Gastrocnemius medialis (tissue), 4 donors: ENCODE measurements around the gene MCUR1. TPM values are rescaled to one million over a fixed set of nuclear protein-coding genes. Genes with fewer than 3 reads are reported as not detected.

Experiments used
- ATAC-seq, 2 donors: fragments of 150-250 bp; one replicate each; pipeline ENCODE4 v1.9.1; 2016
- DNase-seq, 2 donors: peaks; one replicate each; pipeline ENCODE4 v3.0.0-alpha.2; 2019
- H3K27ac ChIP-seq, 4 donors: fragments of 200-600 bp; sonication (generic); 1 replicate in 1 of 4; 2 replicates in 3 of 4; pipeline ENCODE4 v1.5.1; 2016 to 2018; ENCODE audit warnings: mild to moderate bottlenecking in 2 of 4, moderate library complexity in 1 of 4
- H3K27me3 ChIP-seq, 3 donors: fragments of 200-600 bp; sonication (generic) in 2 of 3; 1 replicate in 1 of 3; 2 replicates in 2 of 3; pipeline versions ENCODE4 v1.5.1 to v1.6.0; 2016 to 2019; ENCODE audit warnings: mild to moderate bottlenecking in 1 of 3, moderate library complexity in 1 of 3
- H3K36me3 ChIP-seq, 2 donors: fragments of 200-600 bp; sonication (generic) in 1 of 2; one replicate each; pipeline ENCODE4 v1.5.1; 2017 to 2018
- H3K4me1 ChIP-seq, 2 donors: fragments of 200-600 bp; sonication (generic) in 1 of 2; one replicate each; pipeline ENCODE4 v1.5.1; 2016 to 2017; ENCODE audit warnings: mild to moderate bottlenecking in 2 of 2
- H3K4me3 ChIP-seq, 4 donors: fragments of 200-600 bp; sonication (generic) in 3 of 4; 1 replicate in 1 of 4; 2 replicates in 3 of 4; pipeline ENCODE4 v1.5.1; 2016 to 2019; ENCODE audit warnings: mild to moderate bottlenecking in 2 of 4
- H3K9me3 ChIP-seq, 3 donors: fragments of 200-600 bp; sonication (generic) in 2 of 3; 1 replicate in 1 of 3; 2 replicates in 2 of 3; pipeline ENCODE4 v1.5.1; 2016 to 2019
- CTCF ChIP-seq, 5 experiments: fragments of 450-650 bp in 3 of 5; fragments of 200-600 bp in 2 of 5; sonication (generic) in 2 of 5; IDR thresholded peaks in 4 of 5; conservative IDR thresholded peaks in 1 of 5; 1 replicate in 4 of 5; 2 replicates in 1 of 5; pipeline ENCODE4 v1.5.1; 2016 to 2019; ENCODE audit warnings: antibody characterized with exemption in 5 of 5, mild to moderate bottlenecking in 3 of 5, moderate library complexity in 3 of 5
- POLR2A ChIP-seq, 2 donors: fragments of 450-650 bp; IDR thresholded peaks; one replicate each; pipeline ENCODE4 v1.6.1; 2017; ENCODE audit warnings: antibody characterized with exemption in 2 of 2, mild to moderate bottlenecking in 2 of 2, moderate library complexity in 2 of 2
- in situ Hi-C, 4 donors: fragments of 200-750 bp; cut with MboI; loops; one replicate each; pipeline versions ENCODE4 v1.15.0 to v1.8.0; 2017; ENCODE audit warnings: low sequenced_read_pairs in 4 of 4
- intact Hi-C: fragments of 100-400 bp; cut with DNase I; formaldehyde crosslinking; loops from one replicate; pipeline ENCODE4 v1.15.1; 2023; ENCODE audit warnings: low total_unique reads
- total RNA-seq, 4 donors: library from RNA; depleted of rRNA; stranded (reverse); fragments of >200 nt; gene quantifications; one replicate each; pipeline versions ENCODE4 v1.1.0 to v1.2.3, GENCODE V29; 2016

Gene MCUR1
- total RNA-seq, 4 donors from 2014 or later, result 9.5 to 29.4 (median 18.1) TPM

- Histone ChIP-seq H3K4me1 (no peaks in the 10 kb centered on the region), H3K27ac (no peak overlapping the region), H3K9me3 (no peaks in the 10 kb centered on the region), H3K4me3 (no peak overlapping the region), H3K27me3 (no peaks in the 10 kb centered on the region), H3K36me3 (no peaks in the 10 kb centered on the region)
- DNase-seq (no peak), ATAC-seq (no peak)
- intact Hi-C loops, result no loop called here
- in situ Hi-C loops, result no loop called here
- no peak for TF ChIP-seq CTCF (IDR thresholded peaks at IDR 0.05 in 4 of 5, conservative IDR thresholded peaks at IDR 0.05 in 1 of 5)
- TF ChIP-seq POLR2A (IDR thresholded peaks at IDR 0.05), result no peak
Observed at GRCh38 chr6:13848522-13849150, 34.3 kb upstream of the MCUR1 start.

GRCh38 chr6:13847326-13848050, 33.1 kb upstream of the MCUR1 start:
- Histone ChIP-seq H3K36me3 (no peaks in the 10 kb centered on the region), H3K4me3 (no peak overlapping the region), H3K9me3 (no peaks in the 10 kb centered on the region), H3K4me1 (no peaks in the 10 kb centered on the region), H3K27ac (no peak overlapping the region), H3K27me3 (no peaks in the 10 kb centered on the region)
- ATAC-seq, result no peak
- DNase-seq, result no peak
- intact Hi-C loops, result no loop called here
- no peak for TF ChIP-seq POLR2A (IDR thresholded peaks at IDR 0.05)
- in situ Hi-C loops, result no loop called here

- Histone ChIP-seq H3K27ac (no peak overlapping the region), H3K36me3 (no peaks in the 10 kb centered on the region), H3K27me3 (no peaks in the 10 kb centered on the region), H3K9me3 (no peaks in the 10 kb centered on the region), H3K4me1 (no peaks in the 10 kb centered on the region), H3K4me3 (no peak overlapping the region)
- TF ChIP-seq POLR2A (IDR thresholded peaks at IDR 0.05) (no peak), CTCF (IDR thresholded peaks at IDR 0.05 in 4 of 5, conservative IDR thresholded peaks at IDR 0.05 in 1 of 5) (no peak)
- DNase-seq, result no peak
- in situ Hi-C loops (no loop called here), intact Hi-C loops (no loop called here)
- no peak for ATAC-seq
Observed at GRCh38 chr6:13846841-13847240, 32.5 kb upstream of the MCUR1 start.

GRCh38 chr6:13841936-13842335, 27.6 kb upstream of the MCUR1 start:
- no peaks in the 10 kb centered on the region for H3K4me1 ChIP-seq
- ATAC-seq (no peak), DNase-seq (no peak)
- no peak overlapping the region for H3K27ac ChIP-seq
- intact Hi-C loops, result no loop called here
- H3K36me3 ChIP-seq, result no peaks in the 10 kb centered on the region
- TF ChIP-seq CTCF (IDR thresholded peaks at IDR 0.05 in 4 of 5, conservative IDR thresholded peaks at IDR 0.05 in 1 of 5), result no peak
- TF ChIP-seq POLR2A (IDR thresholded peaks at IDR 0.05), result no peak
- no peaks in the 10 kb centered on the region for H3K9me3 ChIP-seq
- H3K4me3 ChIP-seq, result no peak overlapping the region
- in situ Hi-C loops, result no loop called here
- H3K27me3 ChIP-seq, result no peaks in the 10 kb centered on the region

- intact Hi-C loops, result no loop called here
- in situ Hi-C loops, result no loop called here
- ATAC-seq, result no peak
- Histone ChIP-seq H3K36me3 (no peaks in the 10 kb centered on the region), H3K27me3 (no peaks in the 10 kb centered on the region), H3K9me3 (no peaks in the 10 kb centered on the region), H3K4me1 (no peaks in the 10 kb centered on the region), H3K4me3 (no peak overlapping the region), H3K27ac (no peak overlapping the region)
- TF ChIP-seq CTCF (IDR thresholded peaks at IDR 0.05 in 4 of 5, conservative IDR thresholded peaks at IDR 0.05 in 1 of 5) (no peak), POLR2A (IDR thresholded peaks at IDR 0.05) (no peak)
- DNase-seq, result no peak
Observed at GRCh38 chr6:13838616-13839015, 24.3 kb upstream of the MCUR1 start.
